Measurements from ENCODE around the gene SHFL. TPM values are rescaled to one million over a fixed set of nuclear protein-coding genes. Genes with fewer than 3 reads are reported as not detected.

The SHFL gene
- total RNA-seq, 2 donors from 2014 or later = 52.5 to 65.0 TPM

GRCh38 chr19:10122045-10122444 is 35.9 kb downstream of the SHFL start:
- Mint-ChIP-seq H3K36me3 (ENCODE audit: low read depth) (peaks cover 34% of the 10 kb centered on the region), H3K27ac (no peak overlapping the region), H3K27me3 (no peaks in the 10 kb centered on the region), H3K9me3 (no peaks in the 10 kb centered on the region), H3K4me3 (no peak overlapping the region), H3K4me1 (peaks cover 4% of the 10 kb centered on the region)
- ATAC-seq (replicated peaks) = no peak

GRCh38 chr19:10124429-10124828 is 38.3 kb downstream of the SHFL start:
- no peak overlapping the region for H3K27ac Mint-ChIP-seq
- H3K9me3 Mint-ChIP-seq = no peaks in the 10 kb centered on the region
- no peaks in the 10 kb centered on the region for H3K4me1 Mint-ChIP-seq

GRCh38 chr19:10126213-10126639 is 40.1 kb downstream of the SHFL start:
- no peaks in the 10 kb centered on the region for H3K9me3 Mint-ChIP-seq
- ATAC-seq (replicated peaks) = no peak
- H3K27ac Mint-ChIP-seq = no peak overlapping the region
- H3K36me3 Mint-ChIP-seq (ENCODE audit: low read depth) = peaks cover 34% of the 10 kb centered on the region
- no peak overlapping the region for H3K4me3 Mint-ChIP-seq
- no peaks in the 10 kb centered on the region for H3K27me3 Mint-ChIP-seq
- no peaks in the 10 kb centered on the region for H3K4me1 Mint-ChIP-seq

More at GRCh38 chr19:10124429-10124828, 38.3 kb downstream of the SHFL start:
- no peak overlapping the region for H3K4me3 Mint-ChIP-seq
- ATAC-seq (replicated peaks) = no peak
- no peaks in the 10 kb centered on the region for H3K27me3 Mint-ChIP-seq
- peaks cover 21% of the 10 kb centered on the region for H3K36me3 Mint-ChIP-seq (ENCODE audit: low read depth)

GRCh38 chr19:10132905-10133304 is 46.8 kb downstream of the SHFL start:
- Mint-ChIP-seq H3K27ac (peak overlapping the region; percentile 72), H3K4me1 (no peaks in the 10 kb centered on the region), H3K27me3 (no peaks in the 10 kb centered on the region), H3K4me3 (no peak overlapping the region), H3K9me3 (no peaks in the 10 kb centered on the region), H3K36me3 (ENCODE audit: low read depth) (peaks cover 96% of the 10 kb centered on the region)
- ATAC-seq (replicated peaks) = no peak

GRCh38 chr19:10133596-10133995 is 47.5 kb downstream of the SHFL start:
- H3K36me3 Mint-ChIP-seq (ENCODE audit: low read depth) = peaks cover 97% of the 10 kb centered on the region
- no peak overlapping the region for H3K4me3 Mint-ChIP-seq
- H3K27ac Mint-ChIP-seq = no peak overlapping the region
- no peaks in the 10 kb centered on the region for H3K4me1 Mint-ChIP-seq
- no peaks in the 10 kb centered on the region for H3K27me3 Mint-ChIP-seq
- ATAC-seq (replicated peaks) = no peak
- H3K9me3 Mint-ChIP-seq = no peaks in the 10 kb centered on the region

- no peak for ATAC-seq (replicated peaks)
- no peaks in the 10 kb centered on the region for H3K4me1 Mint-ChIP-seq
- H3K27me3 Mint-ChIP-seq = no peaks in the 10 kb centered on the region
- no peaks in the 10 kb centered on the region for H3K9me3 Mint-ChIP-seq
- no peak overlapping the region for H3K27ac Mint-ChIP-seq
- H3K36me3 Mint-ChIP-seq (ENCODE audit: low read depth) = peaks cover 98% of the 10 kb centered on the region
- no peak overlapping the region for H3K4me3 Mint-ChIP-seq
Measured at GRCh38 chr19:10134040-10134439, 47.9 kb downstream of the SHFL start.

GRCh38 chr19:10135551-10136334 is 49.6 kb downstream of the SHFL start:
- Mint-ChIP-seq H3K4me3 (no peak overlapping the region), H3K9me3 (no peaks in the 10 kb centered on the region), H3K4me1 (no peaks in the 10 kb centered on the region), H3K36me3 (ENCODE audit: low read depth) (peaks cover 100% of the 10 kb centered on the region), H3K27me3 (no peaks in the 10 kb centered on the region), H3K27ac (no peak overlapping the region)
- ATAC-seq (replicated peaks) = no peak

- H3K4me3 Mint-ChIP-seq = no peak overlapping the region
- no peak overlapping the region for H3K27ac Mint-ChIP-seq
- H3K27me3 Mint-ChIP-seq = no peaks in the 10 kb centered on the region
- H3K36me3 Mint-ChIP-seq (ENCODE audit: low read depth) = peaks cover 100% of the 10 kb centered on the region
- no peaks in the 10 kb centered on the region for H3K9me3 Mint-ChIP-seq
- no peak for ATAC-seq (replicated peaks)
- no peaks in the 10 kb centered on the region for H3K4me1 Mint-ChIP-seq
Measured at GRCh38 chr19:10136936-10137335, 50.8 kb downstream of the SHFL start.

GRCh38 chr19:10137751-10138682 is 51.9 kb downstream of the SHFL start:
- H3K27me3 Mint-ChIP-seq = no peaks in the 10 kb centered on the region
- no peak overlapping the region for H3K27ac Mint-ChIP-seq
- H3K9me3 Mint-ChIP-seq = no peaks in the 10 kb centered on the region
- no peak overlapping the region for H3K4me3 Mint-ChIP-seq
- no peaks in the 10 kb centered on the region for H3K4me1 Mint-ChIP-seq
- ATAC-seq (replicated peaks) = no peak
- H3K36me3 Mint-ChIP-seq (ENCODE audit: low read depth) = peaks cover 100% of the 10 kb centered on the region

- Mint-ChIP-seq H3K36me3 (ENCODE audit: low read depth) (peaks cover 100% of the 10 kb centered on the region), H3K4me3 (no peak overlapping the region), H3K27ac (no peak overlapping the region), H3K4me1 (no peaks in the 10 kb centered on the region), H3K9me3 (no peaks in the 10 kb centered on the region), H3K27me3 (no peaks in the 10 kb centered on the region)
- no peak for ATAC-seq (replicated peaks)
Measured at GRCh38 chr19:10138879-10139795, 53.0 kb downstream of the SHFL start.

- Mint-ChIP-seq H3K9me3 (no peaks in the 10 kb centered on the region), H3K4me1 (no peaks in the 10 kb centered on the region), H3K4me3 (no peak overlapping the region), H3K27me3 (no peaks in the 10 kb centered on the region), H3K27ac (no peak overlapping the region), H3K36me3 (ENCODE audit: low read depth) (peaks cover 100% of the 10 kb centered on the region)
- ATAC-seq (replicated peaks) = no peak
Measured at GRCh38 chr19:10139952-10140351, 53.8 kb downstream of the SHFL start.

GRCh38 chr19:10141479-10141878 is 55.4 kb downstream of the SHFL start:
- H3K9me3 Mint-ChIP-seq = no peaks in the 10 kb centered on the region
- no peak overlapping the region for H3K27ac Mint-ChIP-seq
- H3K4me3 Mint-ChIP-seq = no peak overlapping the region
- peaks cover 100% of the 10 kb centered on the region for H3K36me3 Mint-ChIP-seq (ENCODE audit: low read depth)
- H3K27me3 Mint-ChIP-seq = no peaks in the 10 kb centered on the region
- peaks cover 4% of the 10 kb centered on the region for H3K4me1 Mint-ChIP-seq
- ATAC-seq (replicated peaks) = no peak

GRCh38 chr19:10141973-10142372 is 55.9 kb downstream of the SHFL start:
- no peak for ATAC-seq (replicated peaks)
- H3K27me3 Mint-ChIP-seq = no peaks in the 10 kb centered on the region
- H3K36me3 Mint-ChIP-seq (ENCODE audit: low read depth) = peaks cover 100% of the 10 kb centered on the region
- H3K27ac Mint-ChIP-seq = no peak overlapping the region
- H3K9me3 Mint-ChIP-seq = no peaks in the 10 kb centered on the region
- H3K4me1 Mint-ChIP-seq = peaks cover 4% of the 10 kb centered on the region
- no peak overlapping the region for H3K4me3 Mint-ChIP-seq
